Measurements from ENCODE around the gene ATP2C1.

ATP2C1 gene

GRCh38 chr3:130916507-130917167, 22.8 kb downstream of the ATP2C1 start:
- H3K4me3 ChIP-seq (ENCODE audit: low read depth, low read length): no peak overlapping the region
- no peak for DNase-seq (ENCODE audit: low read depth)
- TF ChIP-seq CTCF (IDR thresholded peaks at IDR 0.05; ENCODE audit: control insufficient read depth, extremely low read depth, insufficient read depth): no peak

GRCh38 chr3:130918328-130918727, 24.4 kb downstream of the ATP2C1 start:
- H3K4me3 ChIP-seq (ENCODE audit: low read depth, low read length): no peak overlapping the region
- TF ChIP-seq CTCF (IDR thresholded peaks at IDR 0.05; ENCODE audit: control insufficient read depth, extremely low read depth, insufficient read depth): no peak
- DNase-seq (ENCODE audit: low read depth): no peak

- no peak for DNase-seq (ENCODE audit: low read depth)
- no peak overlapping the region for H3K4me3 ChIP-seq (ENCODE audit: low read depth, low read length)
- TF ChIP-seq CTCF (IDR thresholded peaks at IDR 0.05; ENCODE audit: control insufficient read depth, extremely low read depth, insufficient read depth): no peak
These were observed 31.7 kb downstream of the ATP2C1 start for GRCh38 chr3:130925628-130926027.

GRCh38 chr3:130926504-130926903, 32.6 kb downstream of the ATP2C1 start:
- no peak for DNase-seq (ENCODE audit: low read depth)

GRCh38 chr3:130929804-130930203, 35.9 kb downstream of the ATP2C1 start:
- no peak overlapping the region for H3K4me3 ChIP-seq (ENCODE audit: low read depth, low read length)
- DNase-seq (ENCODE audit: low read depth): no peak
- TF ChIP-seq CTCF (IDR thresholded peaks at IDR 0.05; ENCODE audit: control insufficient read depth, extremely low read depth, insufficient read depth): no peak

More at GRCh38 chr3:130926504-130926903, 32.6 kb downstream of the ATP2C1 start:
- no peak for TF ChIP-seq CTCF (IDR thresholded peaks at IDR 0.05; ENCODE audit: control insufficient read depth, extremely low read depth, insufficient read depth)
- H3K4me3 ChIP-seq (ENCODE audit: low read depth, low read length): no peak overlapping the region

- no peak overlapping the region for H3K4me3 ChIP-seq (ENCODE audit: low read depth, low read length)
- no peak for TF ChIP-seq CTCF (IDR thresholded peaks at IDR 0.05; ENCODE audit: control insufficient read depth, extremely low read depth, insufficient read depth)
- no peak for DNase-seq (ENCODE audit: low read depth)
These were observed 39.1 kb downstream of the ATP2C1 start for GRCh38 chr3:130932979-130933378.

- H3K4me3 ChIP-seq (ENCODE audit: low read depth, low read length): no peak overlapping the region
- DNase-seq (ENCODE audit: low read depth): no peak
- no peak for TF ChIP-seq CTCF (IDR thresholded peaks at IDR 0.05; ENCODE audit: control insufficient read depth, extremely low read depth, insufficient read depth)
These were observed 40.0 kb downstream of the ATP2C1 start for GRCh38 chr3:130933801-130934345.

Measured in LNCaP clone FGC (cell line).